HCT116 (cell line): Measurements from ENCODE around the gene EEF1A2. TPM values are rescaled to one million over a fixed set of nuclear protein-coding genes. Genes with fewer than 3 reads are reported as not detected.

Experiments
- ATAC-seq: fragments of 200-7000 bp; cut with Tn5 transposase; 2 replicates; pipeline ENCODE4 v1.9.1; 2020; ENCODE audit warnings: mild to moderate bottlenecking, moderate library complexity
- BruUV-seq: library from RNA; stranded (reverse); fragments of 400-500 nt; replicated peaks from 2 replicates; lab custom pipeline; 2021; lab: Mats Ljungman, UMichigan
- CTCF ChIA-PET: fragments of 300-600 bp; sonication (Branson Sonifier 250); formaldehyde crosslinking; loops from one replicate; lab custom pipeline; 2021; ENCODE audit warnings: antibody characterized with exemption; lab: Charles Lee
- POLR2A ChIA-PET: fragments of 300-600, 350-600 bp; sonication (Branson Sonifier 250); formaldehyde crosslinking; loops from one replicate; lab custom pipeline; 2021; ENCODE audit warnings: antibody characterized with exemption; lab: Charles Lee
- RAD21 ChIA-PET, 2 experiments: fragments of 300-600 bp; sonication (Branson Sonifier 250); formaldehyde crosslinking; loops; one replicate each; lab custom pipeline; 2023; ENCODE audit warnings: low total read pairs in 2 of 2; ENCODE audit not compliant: uncharacterized antibody in 2 of 2, unreplicated experiment in 2 of 2, low non-redundant PET in 1 of 2; lab: Charles Lee
- DNase-seq: peaks from one replicate; pipeline ENCODE4 v3.0.0-alpha.2; 2010; ENCODE audit warnings: low read depth, low spot score
- H2AFZ ChIP-seq: fragments of 200-600 bp; shearing (Covaris generic), sonication (generic); 2 replicates; pipeline ENCODE4 v1.6.1; 2017; ENCODE audit warnings: low read depth, mixed run types, mixed read lengths, antibody characterized with exemption, low read length; ENCODE audit not compliant: poor library complexity, severe bottlenecking
- H3K27ac ChIP-seq: 2 replicates; pipeline ENCODE4 v1.5.1; 2012; ENCODE audit warnings: low read depth, low read length
- H3K27me3 ChIP-seq: fragments of 200-600 bp; sonication (generic); 2 replicates; pipeline ENCODE4 v1.6.1; 2016; ENCODE audit warnings: mixed run types, low read length, mixed read lengths; ENCODE audit not compliant: insufficient read depth
- H3K36me3 ChIP-seq, 2 experiments: fragments of 200-500 bp in 1 of 2; fragments of 200-600 bp in 1 of 2; sonication (Bioruptor generic) in 1 of 2; sonication (generic) in 1 of 2; 2 replicates each; pipeline versions ENCODE4 v1.5.1 to v1.6.1; 2014 to 2016; ENCODE audit warnings: low read length in 2 of 2, inconsistent platforms in 1 of 2, mixed read lengths in 1 of 2, mixed run types in 1 of 2; ENCODE audit not compliant: insufficient read depth in 2 of 2, control insufficient read depth in 1 of 2
- H3K4me1 ChIP-seq, 2 experiments: fragments of 200-600 bp in 1 of 2; sonication (generic) in 1 of 2; 2 replicates each; pipeline versions ENCODE4 v1.5.1 to v1.6.1; 2012 to 2017; ENCODE audit warnings: low read length in 2 of 2, inconsistent platforms in 1 of 2, mild to moderate bottlenecking in 1 of 2, mixed read lengths in 1 of 2, mixed run types in 1 of 2, moderate library complexity in 1 of 2; ENCODE audit not compliant: insufficient read depth in 2 of 2, control insufficient read depth in 1 of 2
- H3K4me2 ChIP-seq: fragments of 200-600 bp; sonication (generic); 2 replicates; pipeline ENCODE4 v1.6.1; 2017; ENCODE audit warnings: mixed run types, low read length, mixed read lengths
- H3K4me3 ChIP-seq, 2 experiments: fragments of 200-600 bp in 1 of 2; sonication (generic) in 1 of 2; replicated peaks in 1 of 2; 2 replicates each; pipeline ENCODE4 v1.5.1; 2011 to 2016; ENCODE audit warnings: low read length in 2 of 2, control low read depth in 1 of 2, low read depth in 1 of 2, mild to moderate bottlenecking in 1 of 2, mixed read lengths in 1 of 2, mixed run types in 1 of 2
- H3K79me2 ChIP-seq: fragments of 200-600 bp; sonication (generic); 2 replicates; pipeline ENCODE4 v1.6.1; 2017; ENCODE audit warnings: mild to moderate bottlenecking, mixed run types, low read length, moderate library complexity, mixed read lengths; ENCODE audit not compliant: insufficient read depth
- H3K9ac ChIP-seq: fragments of 200-600 bp; sonication (generic); 2 replicates; pipeline ENCODE4 v1.6.1; 2016; ENCODE audit warnings: low read length, mixed read lengths
- H3K9me2 ChIP-seq: fragments of 200-600 bp; sonication (generic), shearing (Covaris generic); 2 replicates; pipeline ENCODE4 v1.6.1; 2017; ENCODE audit warnings: mixed run types, mild to moderate bottlenecking, moderate library complexity; ENCODE audit not compliant: insufficient read depth
- H3K9me3 ChIP-seq, 2 experiments: fragments of 200-500 bp in 1 of 2; fragments of 200-600 bp in 1 of 2; sonication (Bioruptor generic) in 1 of 2; sonication (generic) in 1 of 2; 2 replicates each; pipeline ENCODE4 v1.6.1; 2014 to 2017; ENCODE audit warnings: low read length in 2 of 2, mixed read lengths in 2 of 2, inconsistent platforms in 1 of 2, low read depth in 1 of 2, mild to moderate bottlenecking in 1 of 2, mixed run types in 1 of 2, moderate library complexity in 1 of 2; ENCODE audit not compliant: control insufficient read depth in 1 of 2, insufficient read depth in 1 of 2
- H4K20me1 ChIP-seq: fragments of 200-600 bp; sonication (generic), shearing (Covaris generic); 2 replicates; pipeline ENCODE4 v1.6.1; 2017; ENCODE audit warnings: mixed run types, mild to moderate bottlenecking, moderate library complexity; ENCODE audit not compliant: insufficient read depth
- ATF3 ChIP-seq: IDR thresholded peaks from 2 replicates; pipeline ENCODE4 v1.6.1; 2012
- EZH2phosphoT487 ChIP-seq: fragments of 200-600 bp; IDR thresholded peaks from 2 replicates; pipeline ENCODE4 v1.6.1; 2018; ENCODE audit warnings: antibody characterized with exemption, borderline replicate concordance
- JUND ChIP-seq: IDR thresholded peaks from 2 replicates; pipeline ENCODE4 v1.6.1; 2012
- MAX ChIP-seq: IDR thresholded peaks from 2 replicates; pipeline ENCODE4 v1.6.1; 2012
- ZFX ChIP-seq: fragments of 450-650 bp; IDR thresholded peaks from 2 replicates; pipeline ENCODE4 v1.6.1; 2017
- intact Hi-C: fragments of 100-400 bp; cut with micrococcal nuclease; formaldehyde crosslinking; loops from 2 replicates; pipeline ENCODE4 v1.10.0; 2022
- total RNA-seq: library from RNA; stranded (reverse); gene quantifications from one replicate; pipeline ENCODE4 v1.2.1, GENCODE V29; 2021; ENCODE audit not compliant: unreplicated experiment
- TF ChIP-seq, protein P1 (sequence below): IDR thresholded peaks from 2 replicates; pipeline ENCODE4 v1.6.1; 2011; ENCODE audit warnings: mild to moderate bottlenecking, low read length, moderate library complexity; ENCODE audit not compliant: insufficient replicate concordance; ENCODE audit errors: extremely low read depth

EEF1A2 gene
- total RNA-seq, 1 experiment from 2014 or later = 454 TPM

- Histone ChIP-seq H3K4me1 (peaks cover 0 to 3% of the 10 kb centered on the region in 2 experiments; a peak in 1 of 4 replicates), H3K27me3 (no peaks in the 10 kb centered on the region), H3K9me2 (no peaks in the 10 kb centered on the region), H3K9ac (no peak overlapping the region), H3K79me2 (peaks cover 47% of the 10 kb centered on the region), H3K27ac (no peak overlapping the region), H3K36me3 (no peaks in the 10 kb centered on the region; a peak in 1 of 4 replicates), H3K4me2 (no peak overlapping the region), H2AFZ (no peak overlapping the region), H3K9me3 (no peaks in the 10 kb centered on the region), H3K4me3 (no peak overlapping the region), H4K20me1 (no peaks in the 10 kb centered on the region)
- CTCF ChIA-PET = no interaction called here
- POLR2A ChIA-PET = no interaction called here
- intact Hi-C loops = no loop called here
- RAD21 ChIA-PET = no interaction called here
- ATAC-seq (peak; percentile 41), DNase-seq (no peak)
- BruUV-seq = no TSS peak
- TF ChIP-seq MAX (no peak), EZH2phosphoT487 (no peak), JUND (no peak), ZFX (no peak), ATF3 (no peak)
- TF ChIP-seq, protein P1, sequence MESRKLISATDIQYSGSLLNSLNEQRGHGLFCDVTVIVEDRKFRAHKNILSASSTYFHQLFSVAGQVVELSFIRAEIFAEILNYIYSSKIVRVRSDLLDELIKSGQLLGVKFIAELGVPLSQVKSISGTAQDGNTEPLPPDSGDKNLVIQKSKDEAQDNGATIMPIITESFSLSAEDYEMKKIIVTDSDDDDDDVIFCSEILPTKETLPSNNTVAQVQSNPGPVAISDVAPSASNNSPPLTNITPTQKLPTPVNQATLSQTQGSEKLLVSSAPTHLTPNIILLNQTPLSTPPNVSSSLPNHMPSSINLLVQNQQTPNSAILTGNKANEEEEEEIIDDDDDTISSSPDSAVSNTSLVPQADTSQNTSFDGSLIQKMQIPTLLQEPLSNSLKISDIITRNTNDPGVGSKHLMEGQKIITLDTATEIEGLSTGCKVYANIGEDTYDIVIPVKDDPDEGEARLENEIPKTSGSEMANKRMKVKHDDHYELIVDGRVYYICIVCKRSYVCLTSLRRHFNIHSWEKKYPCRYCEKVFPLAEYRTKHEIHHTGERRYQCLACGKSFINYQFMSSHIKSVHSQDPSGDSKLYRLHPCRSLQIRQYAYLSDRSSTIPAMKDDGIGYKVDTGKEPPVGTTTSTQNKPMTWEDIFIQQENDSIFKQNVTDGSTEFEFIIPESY = no peak
These were observed 41.1 kb downstream of the EEF1A2 start for GRCh38 chr20:63457737-63458136.
